HFF-Myc (cell line): ENCODE data around the gene ZSWIM9.
A peak's percentile ranks its signal among the peaks of the same experiment; 100 is the strongest.

ENCODE experiments used
- DNase-seq: peaks from one replicate; pipeline ENCODE4 v3.0.0-alpha.2; 2011; ENCODE audit warnings: low read depth; ENCODE audit errors: extremely low read depth
- H3K4me3 ChIP-seq: replicated peaks from 2 replicates; pipeline ENCODE4 v1.5.1; 2011; ENCODE audit warnings: low read depth, mild to moderate bottlenecking, control low read depth, low read length
- TF ChIP-seq, protein P1 (sequence below): IDR thresholded peaks from 2 replicates; pipeline ENCODE4 v1.5.1; 2012; ENCODE audit warnings: mild to moderate bottlenecking, low read depth, low read length, control low read depth; ENCODE audit errors: missing control alignments

The ZSWIM9 gene

DNA sequence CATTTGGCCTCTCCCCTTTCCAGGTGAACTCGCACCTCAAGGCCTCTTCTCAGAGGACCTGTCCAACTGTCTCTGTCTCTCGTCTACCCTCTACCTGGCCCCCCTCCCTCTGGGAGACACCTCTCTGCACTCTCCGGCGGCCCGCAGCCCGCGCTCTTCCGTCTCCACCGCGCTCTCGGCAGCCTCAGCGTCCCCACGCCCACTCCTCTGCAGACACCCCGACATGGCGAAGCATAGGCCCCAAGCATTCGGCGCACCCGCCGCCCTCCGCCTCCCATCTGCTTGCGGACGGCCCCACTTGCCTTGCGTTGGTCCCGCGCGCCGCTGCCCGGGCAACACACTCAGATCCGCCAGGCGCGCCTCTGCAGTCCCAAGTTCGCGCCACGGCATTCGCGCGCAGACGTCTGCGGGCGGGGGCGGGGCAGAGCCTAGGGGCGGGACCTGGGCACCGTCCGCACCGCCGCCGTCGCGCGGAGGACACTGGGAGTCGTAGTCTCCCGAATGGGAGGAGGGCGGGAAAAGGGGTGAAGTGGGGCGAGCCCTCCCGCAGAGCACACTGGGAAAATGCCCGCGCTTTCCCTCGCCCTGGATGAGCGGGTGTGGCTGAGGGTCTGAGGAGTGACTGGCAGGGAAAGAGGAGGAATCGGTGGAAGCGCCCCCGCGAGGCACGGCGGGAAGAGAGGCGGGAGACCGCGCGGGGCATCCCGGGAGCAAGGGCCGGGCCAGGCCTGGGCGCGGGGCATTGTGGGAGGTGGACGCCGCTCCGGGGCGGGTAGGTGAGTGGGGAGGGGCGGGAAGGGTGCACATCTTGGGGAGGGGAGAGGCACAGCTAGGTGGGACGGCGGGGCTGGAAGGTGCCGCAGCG is at the start of gene ZSWIM9, which contains the start of gene LIG1:
TSS of gene ZSWIM9 (plus strand) at position 742 of the 865 bp plus-strand sequence. CDS start 1,123 bp downstream, outside the sequence.
TSS of gene LIG1 (minus strand) at position 406 of the 865 bp plus-strand sequence. CDS start 4,778 bp downstream, outside the sequence.
- DNase-seq = peak; percentile 86
- peak within 1 kb of the TSS; percentile 91 for H3K4me3 ChIP-seq
- TF ChIP-seq, protein P1, sequence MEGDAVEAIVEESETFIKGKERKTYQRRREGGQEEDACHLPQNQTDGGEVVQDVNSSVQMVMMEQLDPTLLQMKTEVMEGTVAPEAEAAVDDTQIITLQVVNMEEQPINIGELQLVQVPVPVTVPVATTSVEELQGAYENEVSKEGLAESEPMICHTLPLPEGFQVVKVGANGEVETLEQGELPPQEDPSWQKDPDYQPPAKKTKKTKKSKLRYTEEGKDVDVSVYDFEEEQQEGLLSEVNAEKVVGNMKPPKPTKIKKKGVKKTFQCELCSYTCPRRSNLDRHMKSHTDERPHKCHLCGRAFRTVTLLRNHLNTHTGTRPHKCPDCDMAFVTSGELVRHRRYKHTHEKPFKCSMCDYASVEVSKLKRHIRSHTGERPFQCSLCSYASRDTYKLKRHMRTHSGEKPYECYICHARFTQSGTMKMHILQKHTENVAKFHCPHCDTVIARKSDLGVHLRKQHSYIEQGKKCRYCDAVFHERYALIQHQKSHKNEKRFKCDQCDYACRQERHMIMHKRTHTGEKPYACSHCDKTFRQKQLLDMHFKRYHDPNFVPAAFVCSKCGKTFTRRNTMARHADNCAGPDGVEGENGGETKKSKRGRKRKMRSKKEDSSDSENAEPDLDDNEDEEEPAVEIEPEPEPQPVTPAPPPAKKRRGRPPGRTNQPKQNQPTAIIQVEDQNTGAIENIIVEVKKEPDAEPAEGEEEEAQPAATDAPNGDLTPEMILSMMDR = no peak

DNA sequence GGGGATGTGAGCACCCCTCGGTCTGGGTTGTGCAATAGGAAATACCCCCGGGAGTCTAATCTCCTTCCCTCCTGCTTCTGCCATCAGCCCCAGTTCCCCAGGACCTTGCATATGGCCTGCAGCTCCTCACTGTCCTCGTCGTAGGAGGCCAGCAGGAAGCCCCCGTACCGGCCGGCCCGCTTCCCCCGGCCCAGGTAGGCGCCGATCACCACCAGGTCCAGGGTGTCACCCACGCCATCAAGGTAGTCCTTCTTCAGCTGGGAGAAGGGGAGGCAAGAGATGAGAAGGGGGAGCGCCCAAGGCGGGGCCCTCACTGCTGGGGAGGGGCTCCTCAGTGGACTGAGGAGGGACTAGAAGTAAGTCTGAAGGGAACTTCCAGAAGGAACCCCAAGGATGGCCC is 49.4 kb upstream of the ZSWIM9 start:
- DNase-seq = no peak
- TF ChIP-seq, protein P1 = no peak

DNA sequence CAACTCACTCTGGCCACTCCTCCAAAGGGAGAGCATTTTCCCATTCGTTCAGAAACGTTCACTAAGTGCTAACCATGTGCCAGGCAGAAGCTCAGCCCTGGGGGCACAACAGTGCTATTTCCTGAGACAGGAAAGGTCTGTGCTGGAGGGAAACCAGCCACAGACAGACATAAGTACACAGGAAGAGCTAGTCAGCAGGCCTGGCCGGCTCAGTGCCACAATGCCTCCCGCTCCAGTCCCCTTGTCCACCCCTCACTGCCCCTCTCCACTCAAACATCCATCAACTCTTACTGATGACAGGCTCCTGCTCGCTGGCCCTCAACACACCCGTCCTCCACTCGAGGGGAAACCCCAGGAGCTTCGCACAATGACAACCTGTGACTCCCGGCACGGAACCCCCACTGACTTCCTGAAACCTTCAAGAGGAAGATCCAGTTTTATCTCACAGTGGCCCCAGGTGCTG is 48.5 kb upstream of the ZSWIM9 start:
- peak; percentile 41 for DNase-seq
- H3K4me3 ChIP-seq = no peak overlapping the region
- TF ChIP-seq, protein P1 = no peak

More for the DNA sequence above, 49.4 kb upstream of the ZSWIM9 start:
- no peak overlapping the region for H3K4me3 ChIP-seq

DNA sequence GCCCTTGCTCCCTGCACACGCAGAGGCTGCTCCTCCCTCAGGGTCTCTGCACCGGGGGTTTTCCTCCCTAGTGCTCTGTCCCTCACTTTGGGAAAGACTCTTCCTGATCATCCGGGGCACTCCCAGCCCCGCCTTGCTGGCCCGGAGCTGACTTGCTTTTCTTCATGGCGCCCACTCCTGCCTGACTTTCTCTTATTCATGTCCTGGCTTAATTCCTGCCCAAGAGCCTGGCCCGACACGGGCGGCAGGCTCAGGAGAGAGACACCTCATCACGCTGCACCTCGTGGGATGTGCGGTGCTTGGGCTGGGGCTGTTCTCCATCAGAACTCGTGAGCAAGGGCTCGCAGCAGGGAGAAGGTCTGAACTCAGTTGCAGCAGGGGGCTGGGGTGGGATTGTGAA is 48.1 kb upstream of the ZSWIM9 start:
- TF ChIP-seq, protein P1 = no peak
- no peak for DNase-seq

DNA sequence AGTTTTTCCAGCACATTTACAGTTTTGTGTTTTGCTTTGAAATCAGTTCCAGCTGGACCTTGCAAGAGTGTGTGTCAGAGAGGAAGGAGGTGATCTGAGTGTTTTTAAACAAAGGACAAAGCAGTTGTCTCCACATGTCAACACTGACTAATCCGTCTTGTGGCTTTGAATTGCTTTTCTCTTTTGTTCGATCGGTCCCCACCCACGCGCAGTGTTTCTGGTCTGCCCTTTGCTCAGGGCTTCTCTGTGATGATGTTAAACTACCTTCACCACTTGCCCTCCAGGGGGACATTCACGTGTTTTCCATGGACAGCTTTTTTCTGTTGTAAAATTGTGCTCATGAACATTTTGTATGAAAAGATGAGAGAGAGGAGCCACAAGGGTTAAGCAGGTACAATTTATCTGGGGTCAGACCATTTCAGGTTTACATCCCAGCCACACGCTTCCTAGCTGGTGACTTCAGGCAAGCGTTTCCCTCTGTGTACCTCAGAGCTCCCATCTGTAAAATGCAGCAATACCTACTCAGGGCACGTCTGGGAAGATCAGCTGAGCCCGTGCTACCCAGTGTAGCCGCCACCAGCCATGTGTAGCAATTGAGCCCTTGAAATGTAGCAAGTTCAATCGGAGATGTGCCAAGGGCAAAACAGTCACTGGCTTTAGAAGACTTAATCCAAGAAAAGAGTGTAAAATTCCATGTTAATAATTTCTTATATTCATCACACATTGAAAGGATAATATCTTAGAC is 46.4 kb upstream of the ZSWIM9 start:
- DNase-seq = peak; percentile 72
- TF ChIP-seq, protein P1 = peak; percentile 25
- H3K4me3 ChIP-seq = no peak overlapping the region

More for the DNA sequence above, 48.1 kb upstream of the ZSWIM9 start:
- no peak overlapping the region for H3K4me3 ChIP-seq

DNA sequence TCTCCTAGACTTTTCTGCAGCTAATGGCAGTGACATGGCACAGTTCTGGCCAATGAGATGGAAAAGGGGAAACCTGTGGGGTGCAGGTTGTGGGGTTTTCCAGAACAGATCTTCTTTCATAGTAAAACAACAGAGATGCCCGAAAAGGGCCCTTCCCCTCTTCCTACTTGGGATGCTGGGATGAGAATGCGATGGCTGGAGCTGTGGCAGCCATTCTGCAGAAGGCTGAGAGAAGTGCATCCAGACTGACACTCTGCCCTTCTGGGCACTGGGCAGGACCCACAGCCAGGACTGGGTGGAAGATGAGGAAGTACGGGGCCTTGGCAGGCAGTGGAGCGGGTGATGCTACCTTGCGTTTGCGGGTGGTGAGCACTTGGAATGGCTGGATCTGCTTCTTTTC is 42.9 kb upstream of the ZSWIM9 start:
- H3K4me3 ChIP-seq = no peak overlapping the region
- TF ChIP-seq, protein P1 = no peak
- no peak for DNase-seq
